HCT116 (cell line): ENCODE data around the gene SGMS1. TPM values are rescaled to one million over a fixed set of nuclear protein-coding genes. Genes with fewer than 3 reads are reported as not detected.

ENCODE experiments used
- ATAC-seq: fragments of 200-7000 bp; cut with Tn5 transposase; 2 replicates; pipeline ENCODE4 v1.9.1; 2020; ENCODE audit warnings: mild to moderate bottlenecking, moderate library complexity
- BruUV-seq: library from RNA; stranded (reverse); fragments of 400-500 nt; replicated peaks from 2 replicates; lab custom pipeline; 2021; lab: Mats Ljungman, UMichigan
- CTCF ChIA-PET: fragments of 300-600 bp; sonication (Branson Sonifier 250); formaldehyde crosslinking; loops from one replicate; lab custom pipeline; 2021; ENCODE audit warnings: antibody characterized with exemption; lab: Charles Lee
- POLR2A ChIA-PET: fragments of 300-600, 350-600 bp; sonication (Branson Sonifier 250); formaldehyde crosslinking; loops from one replicate; lab custom pipeline; 2021; ENCODE audit warnings: antibody characterized with exemption; lab: Charles Lee
- RAD21 ChIA-PET, 2 experiments: fragments of 300-600 bp; sonication (Branson Sonifier 250); formaldehyde crosslinking; loops; one replicate each; lab custom pipeline; 2023; ENCODE audit warnings: low total read pairs in 2 of 2; ENCODE audit not compliant: uncharacterized antibody in 2 of 2, unreplicated experiment in 2 of 2, low non-redundant PET in 1 of 2; lab: Charles Lee
- DNase-seq: peaks from one replicate; pipeline ENCODE4 v3.0.0-alpha.2; 2010; ENCODE audit warnings: low read depth, low spot score
- H2AFZ ChIP-seq: fragments of 200-600 bp; shearing (Covaris generic), sonication (generic); 2 replicates; pipeline ENCODE4 v1.6.1; 2017; ENCODE audit warnings: low read depth, mixed run types, mixed read lengths, antibody characterized with exemption, low read length; ENCODE audit not compliant: poor library complexity, severe bottlenecking
- H3K27ac ChIP-seq: 2 replicates; pipeline ENCODE4 v1.5.1; 2012; ENCODE audit warnings: low read depth, low read length
- H3K27me3 ChIP-seq: fragments of 200-600 bp; sonication (generic); 2 replicates; pipeline ENCODE4 v1.6.1; 2016; ENCODE audit warnings: mixed run types, low read length, mixed read lengths; ENCODE audit not compliant: insufficient read depth
- H3K36me3 ChIP-seq, 2 experiments: fragments of 200-500 bp in 1 of 2; fragments of 200-600 bp in 1 of 2; sonication (Bioruptor generic) in 1 of 2; sonication (generic) in 1 of 2; 2 replicates each; pipeline versions ENCODE4 v1.5.1 to v1.6.1; 2014 to 2016; ENCODE audit warnings: low read length in 2 of 2, inconsistent platforms in 1 of 2, mixed read lengths in 1 of 2, mixed run types in 1 of 2; ENCODE audit not compliant: insufficient read depth in 2 of 2, control insufficient read depth in 1 of 2
- H3K4me1 ChIP-seq, 2 experiments: fragments of 200-600 bp in 1 of 2; sonication (generic) in 1 of 2; 2 replicates each; pipeline versions ENCODE4 v1.5.1 to v1.6.1; 2012 to 2017; ENCODE audit warnings: low read length in 2 of 2, inconsistent platforms in 1 of 2, mild to moderate bottlenecking in 1 of 2, mixed read lengths in 1 of 2, mixed run types in 1 of 2, moderate library complexity in 1 of 2; ENCODE audit not compliant: insufficient read depth in 2 of 2, control insufficient read depth in 1 of 2
- H3K4me2 ChIP-seq: fragments of 200-600 bp; sonication (generic); 2 replicates; pipeline ENCODE4 v1.6.1; 2017; ENCODE audit warnings: mixed run types, low read length, mixed read lengths
- H3K4me3 ChIP-seq, 2 experiments: fragments of 200-600 bp in 1 of 2; sonication (generic) in 1 of 2; replicated peaks in 1 of 2; 2 replicates each; pipeline ENCODE4 v1.5.1; 2011 to 2016; ENCODE audit warnings: low read length in 2 of 2, control low read depth in 1 of 2, low read depth in 1 of 2, mild to moderate bottlenecking in 1 of 2, mixed read lengths in 1 of 2, mixed run types in 1 of 2
- H3K79me2 ChIP-seq: fragments of 200-600 bp; sonication (generic); 2 replicates; pipeline ENCODE4 v1.6.1; 2017; ENCODE audit warnings: mild to moderate bottlenecking, mixed run types, low read length, moderate library complexity, mixed read lengths; ENCODE audit not compliant: insufficient read depth
- H3K9ac ChIP-seq: fragments of 200-600 bp; sonication (generic); 2 replicates; pipeline ENCODE4 v1.6.1; 2016; ENCODE audit warnings: low read length, mixed read lengths
- H3K9me2 ChIP-seq: fragments of 200-600 bp; sonication (generic), shearing (Covaris generic); 2 replicates; pipeline ENCODE4 v1.6.1; 2017; ENCODE audit warnings: mixed run types, mild to moderate bottlenecking, moderate library complexity; ENCODE audit not compliant: insufficient read depth
- H3K9me3 ChIP-seq, 2 experiments: fragments of 200-500 bp in 1 of 2; fragments of 200-600 bp in 1 of 2; sonication (Bioruptor generic) in 1 of 2; sonication (generic) in 1 of 2; 2 replicates each; pipeline ENCODE4 v1.6.1; 2014 to 2017; ENCODE audit warnings: low read length in 2 of 2, mixed read lengths in 2 of 2, inconsistent platforms in 1 of 2, low read depth in 1 of 2, mild to moderate bottlenecking in 1 of 2, mixed run types in 1 of 2, moderate library complexity in 1 of 2; ENCODE audit not compliant: control insufficient read depth in 1 of 2, insufficient read depth in 1 of 2
- H4K20me1 ChIP-seq: fragments of 200-600 bp; sonication (generic), shearing (Covaris generic); 2 replicates; pipeline ENCODE4 v1.6.1; 2017; ENCODE audit warnings: mixed run types, mild to moderate bottlenecking, moderate library complexity; ENCODE audit not compliant: insufficient read depth
- ATF3 ChIP-seq: IDR thresholded peaks from 2 replicates; pipeline ENCODE4 v1.6.1; 2012
- CBX3 ChIP-seq: IDR thresholded peaks from 2 replicates; pipeline ENCODE4 v1.6.1; 2012; ENCODE audit warnings: low read depth
- CTCF ChIP-seq, 3 experiments: fragments of 200-600 bp in 1 of 3; sonication (generic) in 1 of 3; IDR thresholded peaks in 2 of 3; conservative IDR thresholded peaks in 1 of 3; 2 replicates each; pipeline ENCODE4 v1.5.1; 2012 to 2017; ENCODE audit warnings: low read depth in 2 of 3, low read length in 2 of 3, antibody characterized with exemption in 1 of 3, borderline replicate concordance in 1 of 3, control low read depth in 1 of 3, mild to moderate bottlenecking in 1 of 3, mixed read lengths in 1 of 3, mixed run types in 1 of 3, moderate library complexity in 1 of 3; ENCODE audit not compliant: insufficient read depth in 1 of 3
- ELF1 ChIP-seq: IDR thresholded peaks from 2 replicates; pipeline ENCODE4 v1.6.1; 2012; ENCODE audit warnings: low read depth, borderline replicate concordance
- EZH2 ChIP-seq: fragments of 200-600 bp; sonication (generic); IDR thresholded peaks from 2 replicates; pipeline ENCODE4 v1.6.1; 2017; ENCODE audit warnings: antibody characterized with exemption, mixed run types
- EZH2phosphoT487 ChIP-seq: fragments of 200-600 bp; IDR thresholded peaks from 2 replicates; pipeline ENCODE4 v1.6.1; 2018; ENCODE audit warnings: antibody characterized with exemption, borderline replicate concordance
- JUND ChIP-seq: IDR thresholded peaks from 2 replicates; pipeline ENCODE4 v1.6.1; 2012
- MAX ChIP-seq: IDR thresholded peaks from 2 replicates; pipeline ENCODE4 v1.6.1; 2012
- POLR2A ChIP-seq: IDR thresholded peaks from 2 replicates; pipeline ENCODE4 v1.7.0; 2011; ENCODE audit warnings: borderline replicate concordance; ENCODE audit not compliant: insufficient read depth, insufficient read length; ENCODE audit errors: extremely low read depth
- POLR2AphosphoS5 ChIP-seq: IDR thresholded peaks from 2 replicates; pipeline ENCODE4 v1.6.1; 2011; ENCODE audit warnings: mild to moderate bottlenecking, low read depth, low read length, moderate library complexity
- REST ChIP-seq: IDR thresholded peaks from 2 replicates; pipeline ENCODE4 v1.6.1; 2012; ENCODE audit warnings: low read depth
- SIN3A ChIP-seq: IDR thresholded peaks from 2 replicates; pipeline ENCODE4 v1.6.1; 2012; ENCODE audit warnings: low read depth
- SRF ChIP-seq: IDR thresholded peaks from 2 replicates; pipeline ENCODE4 v1.6.1; 2012; ENCODE audit warnings: low read depth
- TCF7L2 ChIP-seq: IDR thresholded peaks from 2 replicates; pipeline ENCODE4 v1.7.0; 2011; ENCODE audit warnings: borderline replicate concordance, inconsistent platforms; ENCODE audit not compliant: insufficient read depth, insufficient read length; ENCODE audit errors: extremely low read depth
- YY1 ChIP-seq: IDR thresholded peaks from 2 replicates; pipeline ENCODE4 v1.6.1; 2011; ENCODE audit warnings: low read length, low read depth, moderate library complexity, mild to moderate bottlenecking; ENCODE audit not compliant: insufficient replicate concordance; ENCODE audit errors: extremely low read depth
- ZBTB33 ChIP-seq: IDR thresholded peaks from 2 replicates; pipeline ENCODE4 v1.6.1; 2011; ENCODE audit warnings: mild to moderate bottlenecking, low read length, moderate library complexity; ENCODE audit not compliant: insufficient replicate concordance; ENCODE audit errors: extremely low read depth
- ZFX ChIP-seq: fragments of 450-650 bp; IDR thresholded peaks from 2 replicates; pipeline ENCODE4 v1.6.1; 2017
- ZNF274 ChIP-seq: fragments of 200-500 bp; sonication (Bioruptor generic); IDR thresholded peaks from 2 replicates; pipeline ENCODE4 v1.6.1; 2014; ENCODE audit warnings: mild to moderate bottlenecking, low read depth, low read length, inconsistent platforms
- intact Hi-C: fragments of 100-400 bp; cut with micrococcal nuclease; formaldehyde crosslinking; loops from 2 replicates; pipeline ENCODE4 v1.10.0; 2022
- total RNA-seq: library from RNA; stranded (reverse); gene quantifications from one replicate; pipeline ENCODE4 v1.2.1, GENCODE V29; 2021; ENCODE audit not compliant: unreplicated experiment

SGMS1 gene
- total RNA-seq, 1 experiment from 2014 or later = 29.1 TPM

- BruUV-seq = no TSS peak
- H3K9me2 ChIP-seq = no peaks in the 10 kb centered on the region
- H3K9me3 ChIP-seq = no peaks in the 10 kb centered on the region
- ChIA-PET CTCF (no interaction called here), RAD21 (no interaction called here), POLR2A (no interaction called here)
- intact Hi-C loops = no loop called here
- H3K36me3 ChIP-seq = no peaks in the 10 kb centered on the region
- no peak overlapping the region for H3K4me2 ChIP-seq
- no peaks in the 10 kb centered on the region for H3K27me3 ChIP-seq
- DNase-seq = no peak
- no peaks in the 10 kb centered on the region for H4K20me1 ChIP-seq
- H3K79me2 ChIP-seq = peaks cover 34% of the 10 kb centered on the region
- H3K4me1 ChIP-seq = peaks cover 25 to 36% of the 10 kb centered on the region in 2 experiments
- no peak for ATAC-seq
- no peak overlapping the region for H3K4me3 ChIP-seq
- TF ChIP-seq ZBTB33 (no peak), ZNF274 (no peak), TCF7L2 (no peak), ELF1 (no peak), ZFX (no peak), REST (no peak), YY1 (no peak), SRF (no peak), EZH2 (no peak), POLR2A (no peak), SIN3A (no peak), MAX (no peak), EZH2phosphoT487 (no peak), POLR2AphosphoS5 (no peak), CTCF (IDR thresholded peaks at IDR 0.05 in 2 of 3, conservative IDR thresholded peaks at IDR 0.05 in 1 of 3; ENCODE audit: borderline replicate concordance in 1 of 3, insufficient read depth in 1 of 3, low read depth in 2 of 3, low read length in 2 of 3) (no peak), CBX3 (no peak), ATF3 (no peak), JUND (no peak)
- no peak overlapping the region for H2AFZ ChIP-seq
- no peak overlapping the region for H3K9ac ChIP-seq
- H3K27ac ChIP-seq = no peak overlapping the region
These were observed 228.9 kb downstream of the SGMS1 start for GRCh38 chr10:50394832-50395231.
